ENCODE results near the gene ZNF587. TPM values are rescaled to one million over a fixed set of nuclear protein-coding genes. Genes with fewer than 3 reads are reported as not detected.
"Not testable (repeated sequence)": the region's sequence is repeated elsewhere in the genome, so short reads cannot be mapped to it uniquely, and the experiment has no call there.

ZNF587 gene
- total and polyA plus RNA-seq, 2 of the 8 experiments (the other 6 are each of a cell fraction or from before 2014, with no cell fraction given) = 18.1 to 42.1 TPM

DNA sequence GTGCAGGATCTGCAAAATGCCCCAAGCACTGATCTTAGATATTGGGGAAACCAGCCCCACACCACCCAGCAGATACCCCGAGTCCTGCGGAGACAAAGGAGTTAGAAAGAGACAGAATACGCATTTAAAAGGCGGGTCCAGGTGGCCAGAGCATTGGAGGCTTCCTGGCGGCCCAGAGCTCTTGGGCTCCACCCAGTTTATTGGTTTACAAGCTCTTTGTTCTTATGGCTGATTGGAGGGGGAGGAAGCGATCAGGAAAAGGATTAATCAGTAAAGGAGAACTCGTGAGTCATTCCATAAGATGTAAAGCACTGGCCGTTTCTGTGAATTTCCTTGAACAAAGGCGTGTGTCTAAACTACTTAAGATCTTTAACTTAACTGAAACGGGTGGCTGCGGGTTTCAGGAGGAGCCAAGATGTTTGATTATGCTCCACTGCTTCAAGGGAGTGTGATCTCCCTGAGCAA, 926 bp downstream of the ZNF587 start (continued):
- TF ChIP-seq SP4 (IDR thresholded peaks at IDR 0.05; ENCODE audit: low read length) (no peak), TAF1 (IDR thresholded peaks at IDR 0.05; ENCODE audit: low read depth, low read length) (peak; percentile 47; the same call in 1 of the 2 replicates)

DNA sequence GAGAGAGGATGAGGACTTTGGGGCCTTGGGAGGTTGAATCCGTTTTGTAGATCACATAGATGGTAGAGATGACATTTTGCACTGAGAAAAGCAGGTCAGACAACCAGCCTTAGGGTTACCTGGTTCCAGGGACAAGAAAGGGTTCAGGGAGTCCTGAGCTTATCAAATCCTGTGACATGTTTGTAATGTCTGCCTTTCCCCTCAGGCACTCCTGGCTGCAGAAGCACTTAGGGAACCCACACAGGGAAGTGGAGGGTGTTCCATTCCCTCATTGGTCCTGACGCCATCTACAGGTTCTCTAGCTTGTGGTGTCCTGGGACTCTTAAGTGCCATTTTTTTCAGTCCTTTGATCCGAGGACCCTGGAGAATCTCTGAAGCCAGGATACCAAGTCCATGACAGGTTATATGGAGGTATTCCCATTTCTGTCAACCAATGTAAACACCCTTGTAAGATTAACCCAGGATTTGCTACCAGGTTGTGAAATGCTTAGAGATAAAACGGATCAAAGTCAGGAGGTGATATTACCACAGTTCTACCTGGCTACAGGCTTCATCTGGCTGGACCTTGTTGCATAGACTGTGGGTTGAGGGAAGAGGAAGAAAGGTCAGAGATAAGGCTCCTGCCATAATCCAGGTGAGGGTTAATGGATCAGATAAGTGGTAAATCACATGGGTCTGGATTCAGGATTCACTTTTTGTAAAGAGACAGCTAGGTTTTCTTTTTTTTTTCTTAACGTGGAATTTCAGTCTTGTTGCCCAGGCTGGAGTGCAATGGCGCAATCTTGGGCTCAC, 2.3 kb downstream of the ZNF587 start:
- H3K4me2 ChIP-seq (ENCODE audit: insufficient read depth in 1 of 2, low read depth in 2 of 2, low read length in 2 of 2) = peak overlapping the region in 1 of 2 experiments; percentile 88; a peak in 1 of 4 replicates
- H3K4ac ChIP-seq (replicated peaks; ENCODE audit: insufficient read length, low read depth, low read length); H3K79me1 ChIP-seq (ENCODE audit: low read depth, low read length); DNase-seq (ENCODE audit: low read depth in 1 of 2, low spot score in 2 of 2); FAIRE-seq; H3K4me3 ChIP-seq (ENCODE audit: extremely low read depth in 1 of 4, insufficient read depth in 2 of 4, low read depth in 3 of 4, low read length in 4 of 4); H3K4me1 ChIP-seq (replicated peaks in 1 of 4; ENCODE audit: control insufficient read depth in 3 of 4, insufficient read depth in 4 of 4, low read length in 3 of 4); H3K27me3 ChIP-seq (replicated peaks in 1 of 4; ENCODE audit: control insufficient read depth in 3 of 4, extremely low read depth in 1 of 4, insufficient read depth in 3 of 4, low read length in 3 of 4); H3K56ac ChIP-seq (replicated peaks; ENCODE audit: insufficient read length, low read depth, low read length); H3K23ac ChIP-seq (ENCODE audit: insufficient read length); H2BK12ac ChIP-seq (ENCODE audit: low read depth, low read length); H3K23me2 ChIP-seq (ENCODE audit: low read depth, low read length); H2BK20ac ChIP-seq (ENCODE audit: low read length); H2AFZ ChIP-seq (ENCODE audit: low read length); H2BK5ac ChIP-seq (ENCODE audit: low read depth, low read length); H3K14ac ChIP-seq (ENCODE audit: insufficient read length); H4K8ac ChIP-seq (ENCODE audit: extremely low read depth, insufficient read depth, low read length); H3K27ac ChIP-seq (ENCODE audit: low read depth, low read length); H3K9me3 ChIP-seq (ENCODE audit: insufficient read depth in 2 of 2, low read depth in 1 of 2, low read length in 1 of 2); H3K18ac ChIP-seq (ENCODE audit: extremely low read depth, low read length); H4K20me1 ChIP-seq (replicated peaks in 1 of 2; ENCODE audit: control insufficient read depth in 1 of 2, insufficient read depth in 2 of 2, low read length in 2 of 2); H4K5ac ChIP-seq (ENCODE audit: insufficient read length, low read depth, low read length); H2BK120ac ChIP-seq (replicated peaks; ENCODE audit: low read depth, low read length); H3K9ac ChIP-seq (replicated peaks in 1 of 4; ENCODE audit: extremely low read depth in 1 of 4, low read depth in 3 of 4, low read length in 3 of 4); H2AK5ac ChIP-seq (ENCODE audit: low read depth, low read length); H4K91ac ChIP-seq (replicated peaks; ENCODE audit: insufficient read length, low read length): not testable (repeated sequence)
- peaks cover 0 to 35% of the 10 kb centered on the region in 2 experiments; a peak in 3 of 4 replicates for H3K79me2 ChIP-seq (ENCODE audit: control insufficient read depth in 1 of 2, insufficient read depth in 2 of 2, low read length in 2 of 2)
- 95% methylated on average over 3 of the region's 6 CpGs; no CpG with 5 or more reads in 1 of the 2 experiments for WGBS, 2 experiments (ENCODE audit: extremely low coverage in 1 of 2, insufficient coverage in 1 of 2, insufficient read length in 1 of 2, insufficient replicate concordance in 2 of 2, low coverage in 1 of 2, low lambda C conversion rate in 2 of 2, missing lambda C conversion rate in 1 of 2)
- 0 out of 2 replicates have a peak overlapping the region, but pooled peaks have one; percentile 81 for H2BK15ac ChIP-seq (ENCODE audit: low read length)
- POLR2A ChIA-PET (ENCODE audit: partially characterized antibody) = interaction anchor here (0.9 to 10.6 kb wide), 12 partner anchors 10 to 144 kb away, joined by 3 to 103 read pairs (median 5); partner anchors contain the start of genes ZNF417, ZNF552, ZNF587B and ZNF776
- H3K36me3 ChIP-seq (ENCODE audit: control insufficient read depth in 2 of 4, insufficient read depth in 4 of 4, low read length in 3 of 4) = peaks cover 0 to 22% (median 8%) of the 10 kb centered on the region in 4 experiments
- CTCF ChIA-PET (ENCODE audit: partially characterized antibody) = interaction anchor here (0.6 to 1.0 kb wide), 2 partner anchors 22 to 568 kb away, joined by 3 read pairs; no protein-coding TSS in a partner anchor

Measured in H1 (cell line).